Tibial nerve (tissue), 4 donors: Measurements from ENCODE around the gene SHCBP1.

Experiments used
- EP300 ChIP-seq, 2 donors: sonication (generic); formaldehyde crosslinking; IDR thresholded peaks; one replicate each; pipeline ENCODE4 v1.6.1; 2017; ENCODE audit warnings: antibody characterized with exemption in 2 of 2, mild to moderate bottlenecking in 1 of 2
- POLR2A ChIP-seq, 2 donors: fragments of 450-650 bp; IDR thresholded peaks; one replicate each; pipeline ENCODE4 v1.6.1; 2017; ENCODE audit warnings: antibody characterized with exemption in 2 of 2, mild to moderate bottlenecking in 2 of 2, moderate library complexity in 2 of 2
- TF ChIP-seq, protein P1 (sequence below), 5 experiments: fragments of 200-600 bp in 3 of 5; fragments of 450-650 bp in 2 of 5; sonication (generic) in 3 of 5; IDR thresholded peaks; one replicate each; pipeline ENCODE4 v1.5.1; 2016 to 2019; ENCODE audit warnings: antibody characterized with exemption in 5 of 5, mild to moderate bottlenecking in 3 of 5, moderate library complexity in 2 of 5

DNA sequence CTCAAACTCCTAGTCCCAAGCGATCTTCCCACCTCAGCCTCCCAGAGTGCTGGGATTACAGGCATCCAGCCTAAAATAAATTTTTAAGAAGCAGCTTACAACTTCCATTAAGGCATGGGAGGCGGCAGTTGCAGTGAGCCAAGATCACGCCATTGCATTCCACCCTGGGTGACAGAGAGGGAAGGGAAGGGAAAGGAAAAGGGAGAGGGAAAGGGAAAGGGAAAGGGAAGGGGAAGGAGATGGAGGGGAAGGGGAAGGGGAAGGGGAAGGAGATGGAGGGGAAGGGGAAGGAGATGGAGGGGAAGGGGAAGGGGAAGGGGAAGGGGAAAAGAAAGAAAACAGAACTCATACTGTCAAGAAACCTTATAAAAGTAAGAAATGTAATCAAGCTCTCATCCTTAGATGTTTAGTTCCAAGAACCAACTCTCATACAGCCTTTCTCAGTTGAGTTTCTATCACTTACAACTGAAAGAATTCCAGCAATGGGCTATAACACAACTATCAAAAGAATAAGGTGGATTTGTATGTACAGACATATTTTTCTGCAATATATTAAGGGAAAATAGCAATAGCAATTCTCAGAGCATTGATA, 43.1 kb downstream of the SHCBP1 start:
- TF ChIP-seq EP300 (IDR thresholded peaks at IDR 0.05) = no peak
- TF ChIP-seq, protein P1, sequence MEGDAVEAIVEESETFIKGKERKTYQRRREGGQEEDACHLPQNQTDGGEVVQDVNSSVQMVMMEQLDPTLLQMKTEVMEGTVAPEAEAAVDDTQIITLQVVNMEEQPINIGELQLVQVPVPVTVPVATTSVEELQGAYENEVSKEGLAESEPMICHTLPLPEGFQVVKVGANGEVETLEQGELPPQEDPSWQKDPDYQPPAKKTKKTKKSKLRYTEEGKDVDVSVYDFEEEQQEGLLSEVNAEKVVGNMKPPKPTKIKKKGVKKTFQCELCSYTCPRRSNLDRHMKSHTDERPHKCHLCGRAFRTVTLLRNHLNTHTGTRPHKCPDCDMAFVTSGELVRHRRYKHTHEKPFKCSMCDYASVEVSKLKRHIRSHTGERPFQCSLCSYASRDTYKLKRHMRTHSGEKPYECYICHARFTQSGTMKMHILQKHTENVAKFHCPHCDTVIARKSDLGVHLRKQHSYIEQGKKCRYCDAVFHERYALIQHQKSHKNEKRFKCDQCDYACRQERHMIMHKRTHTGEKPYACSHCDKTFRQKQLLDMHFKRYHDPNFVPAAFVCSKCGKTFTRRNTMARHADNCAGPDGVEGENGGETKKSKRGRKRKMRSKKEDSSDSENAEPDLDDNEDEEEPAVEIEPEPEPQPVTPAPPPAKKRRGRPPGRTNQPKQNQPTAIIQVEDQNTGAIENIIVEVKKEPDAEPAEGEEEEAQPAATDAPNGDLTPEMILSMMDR (IDR thresholded peaks at IDR 0.05) = no peak
- TF ChIP-seq POLR2A (IDR thresholded peaks at IDR 0.05) = no peak
